ENCODE data around the gene NR1I3.

Gene NR1I3

DNA sequence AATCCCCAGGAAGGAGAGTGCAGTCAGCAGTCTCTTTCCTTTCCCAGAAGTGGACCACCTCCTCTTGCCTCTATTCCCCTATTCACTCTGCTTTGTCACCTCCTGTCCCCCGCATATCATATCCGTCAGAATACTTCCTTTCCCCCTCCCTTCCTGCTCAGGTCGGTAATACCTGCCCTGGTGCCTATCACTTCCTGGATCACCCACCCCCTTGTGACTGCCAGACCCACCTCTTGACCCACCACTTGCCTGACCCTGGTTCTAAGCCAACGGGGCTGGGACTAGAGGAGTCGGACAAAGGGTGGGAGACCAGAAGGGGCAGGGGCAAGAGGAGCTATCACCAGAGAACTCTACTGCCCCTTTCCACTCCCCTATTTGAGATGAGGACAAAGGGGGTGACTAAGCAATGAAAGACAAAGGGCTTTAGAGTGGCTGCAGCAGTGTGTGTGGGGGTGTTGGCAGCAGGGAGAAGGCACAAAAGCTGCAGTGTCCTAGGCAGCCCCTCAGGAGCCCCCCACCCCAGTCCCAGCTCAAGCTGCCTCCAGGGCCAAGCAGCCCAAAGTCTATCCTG is 37.5 kb downstream of the NR1I3 start:
- TF ChIP-seq, protein P1, sequence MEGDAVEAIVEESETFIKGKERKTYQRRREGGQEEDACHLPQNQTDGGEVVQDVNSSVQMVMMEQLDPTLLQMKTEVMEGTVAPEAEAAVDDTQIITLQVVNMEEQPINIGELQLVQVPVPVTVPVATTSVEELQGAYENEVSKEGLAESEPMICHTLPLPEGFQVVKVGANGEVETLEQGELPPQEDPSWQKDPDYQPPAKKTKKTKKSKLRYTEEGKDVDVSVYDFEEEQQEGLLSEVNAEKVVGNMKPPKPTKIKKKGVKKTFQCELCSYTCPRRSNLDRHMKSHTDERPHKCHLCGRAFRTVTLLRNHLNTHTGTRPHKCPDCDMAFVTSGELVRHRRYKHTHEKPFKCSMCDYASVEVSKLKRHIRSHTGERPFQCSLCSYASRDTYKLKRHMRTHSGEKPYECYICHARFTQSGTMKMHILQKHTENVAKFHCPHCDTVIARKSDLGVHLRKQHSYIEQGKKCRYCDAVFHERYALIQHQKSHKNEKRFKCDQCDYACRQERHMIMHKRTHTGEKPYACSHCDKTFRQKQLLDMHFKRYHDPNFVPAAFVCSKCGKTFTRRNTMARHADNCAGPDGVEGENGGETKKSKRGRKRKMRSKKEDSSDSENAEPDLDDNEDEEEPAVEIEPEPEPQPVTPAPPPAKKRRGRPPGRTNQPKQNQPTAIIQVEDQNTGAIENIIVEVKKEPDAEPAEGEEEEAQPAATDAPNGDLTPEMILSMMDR (IDR thresholded peaks at IDR 0.05; ENCODE audit: low read depth, low read length), result no peak
- H3K4me3 ChIP-seq (replicated peaks in 1 of 2; ENCODE audit: low read depth in 2 of 2, low read length in 2 of 2), result no peak overlapping the region
- peak in 1 of 2 donors; percentile 61 for DNase-seq (ENCODE audit: low read depth in 2 of 2)

DNA sequence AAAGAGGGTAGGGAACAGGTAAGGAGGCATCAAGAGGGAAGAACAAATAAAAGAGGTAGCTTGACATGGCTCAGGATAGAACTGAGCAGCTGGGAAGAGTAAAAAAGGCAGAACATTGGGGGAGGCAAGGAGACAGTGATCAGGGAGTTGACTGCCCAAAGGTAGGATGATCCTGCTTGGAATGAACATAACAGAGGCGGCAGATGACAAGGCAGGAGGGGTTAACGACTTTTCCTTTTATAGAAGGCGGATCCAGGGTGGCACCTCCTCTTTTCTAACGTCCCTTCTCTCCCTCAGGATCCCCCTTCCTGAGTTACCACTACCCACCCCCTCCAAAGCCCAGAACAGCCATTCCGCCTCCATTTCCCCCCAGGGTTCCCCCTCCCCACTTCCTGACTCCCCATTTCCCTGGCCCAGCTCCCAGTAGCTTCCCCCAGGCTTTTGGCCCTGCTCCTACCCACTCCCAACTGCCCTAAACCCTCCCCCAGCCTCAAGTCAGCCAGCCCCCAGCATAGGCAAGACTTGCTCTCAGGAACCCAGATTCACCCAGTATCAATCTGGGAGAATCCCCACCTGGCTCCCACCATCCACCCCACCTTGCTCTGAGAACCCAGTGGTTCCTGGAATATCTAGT is 38.4 kb downstream of the NR1I3 start:
- peak overlapping the region in 1 of 2 donors; percentile 22 for H3K4me3 ChIP-seq (replicated peaks in 1 of 2; ENCODE audit: low read depth in 2 of 2, low read length in 2 of 2)

DNA sequence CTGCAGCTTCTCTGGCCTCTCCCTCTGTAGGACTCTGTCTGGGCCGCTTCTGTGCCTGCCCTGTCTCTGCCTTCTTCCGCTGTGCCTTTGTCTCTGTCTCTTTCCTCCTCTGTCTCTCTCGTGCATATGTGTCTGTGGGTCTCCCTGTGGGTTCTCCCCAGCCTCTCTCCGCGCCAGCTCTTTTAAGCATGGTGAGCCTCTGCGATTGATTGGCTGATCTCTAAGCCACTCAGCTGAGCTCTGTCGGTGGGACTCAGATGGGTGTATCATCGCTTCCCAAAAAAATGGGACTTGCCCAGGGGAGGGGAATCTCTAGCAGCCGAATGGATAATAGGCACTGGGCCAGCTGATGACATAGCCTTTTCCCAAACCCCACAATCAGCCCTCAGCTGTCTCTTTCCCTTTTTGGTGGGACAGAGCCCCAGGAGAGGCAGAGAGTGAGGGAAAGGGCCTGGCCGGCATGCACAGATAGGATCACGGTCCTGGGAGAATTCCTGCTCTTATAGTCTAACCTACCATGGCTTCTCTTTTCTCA is 39.0 kb downstream of the NR1I3 start, which contains the start of gene ADAMTS4:
Gene ADAMTS4, minus strand, starts transcription at position 158 of the 535 bp plus-strand sequence. CDS start 427 bp downstream, outside the sequence.
- TF ChIP-seq, protein P1 (IDR thresholded peaks at IDR 0.05; ENCODE audit: low read depth, low read length), result no peak
- H3K4me3 ChIP-seq (replicated peaks in 1 of 2; ENCODE audit: low read depth in 2 of 2, low read length in 2 of 2), result peak within 1 kb of the TSS; percentile 41 to 81
- peak; percentile 91 to 97 for DNase-seq (ENCODE audit: low read depth in 2 of 2)

More for the DNA sequence above, 38.4 kb downstream of the NR1I3 start:
- TF ChIP-seq, protein P1 (IDR thresholded peaks at IDR 0.05; ENCODE audit: low read depth, low read length), result no peak
- DNase-seq (ENCODE audit: low read depth in 2 of 2), result peak in 1 of 2 donors; percentile 39

DNA sequence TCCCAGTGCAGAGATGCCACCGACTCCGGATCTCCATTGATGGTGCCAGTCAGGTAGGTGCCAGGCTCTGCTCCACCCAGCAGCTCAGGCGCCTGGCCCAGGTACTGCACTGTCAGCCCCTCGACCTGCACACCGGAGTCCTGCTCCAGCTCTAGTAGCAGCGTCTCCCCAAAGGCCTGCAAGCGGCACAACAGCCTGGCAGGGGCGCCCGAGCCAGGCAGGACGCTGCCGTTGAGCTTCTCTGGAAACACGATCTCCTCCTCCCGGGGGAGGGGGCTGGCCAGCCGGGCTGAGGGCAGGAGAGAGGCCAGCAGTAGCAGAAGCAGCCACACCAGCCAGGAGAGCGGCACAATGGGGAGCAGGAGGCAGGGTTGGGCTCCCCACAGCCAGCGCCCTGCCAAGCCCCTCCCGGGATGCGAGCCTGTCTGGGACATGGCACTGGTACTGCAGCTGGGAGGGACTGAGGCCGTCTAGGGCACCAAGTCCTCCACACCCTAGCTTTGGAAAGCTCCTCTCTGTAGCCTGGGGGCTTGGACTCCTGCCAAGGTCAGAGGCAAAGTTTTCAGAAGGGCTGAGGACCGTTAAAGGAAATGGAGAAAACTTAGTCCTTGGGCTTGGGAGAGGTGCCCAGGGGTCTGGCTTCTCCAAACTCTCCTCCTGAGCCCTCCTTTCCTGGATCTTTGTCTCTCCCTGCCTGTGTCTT is 39.7 kb downstream of the NR1I3 start:
- TF ChIP-seq, protein P1 (IDR thresholded peaks at IDR 0.05; ENCODE audit: low read depth, low read length), result no peak
- H3K4me3 ChIP-seq (replicated peaks in 1 of 2; ENCODE audit: low read depth in 2 of 2, low read length in 2 of 2), result peak overlapping the region; percentile 41 to 81
- DNase-seq (ENCODE audit: low read depth in 2 of 2), result peak; percentile 5 to 70

DNA sequence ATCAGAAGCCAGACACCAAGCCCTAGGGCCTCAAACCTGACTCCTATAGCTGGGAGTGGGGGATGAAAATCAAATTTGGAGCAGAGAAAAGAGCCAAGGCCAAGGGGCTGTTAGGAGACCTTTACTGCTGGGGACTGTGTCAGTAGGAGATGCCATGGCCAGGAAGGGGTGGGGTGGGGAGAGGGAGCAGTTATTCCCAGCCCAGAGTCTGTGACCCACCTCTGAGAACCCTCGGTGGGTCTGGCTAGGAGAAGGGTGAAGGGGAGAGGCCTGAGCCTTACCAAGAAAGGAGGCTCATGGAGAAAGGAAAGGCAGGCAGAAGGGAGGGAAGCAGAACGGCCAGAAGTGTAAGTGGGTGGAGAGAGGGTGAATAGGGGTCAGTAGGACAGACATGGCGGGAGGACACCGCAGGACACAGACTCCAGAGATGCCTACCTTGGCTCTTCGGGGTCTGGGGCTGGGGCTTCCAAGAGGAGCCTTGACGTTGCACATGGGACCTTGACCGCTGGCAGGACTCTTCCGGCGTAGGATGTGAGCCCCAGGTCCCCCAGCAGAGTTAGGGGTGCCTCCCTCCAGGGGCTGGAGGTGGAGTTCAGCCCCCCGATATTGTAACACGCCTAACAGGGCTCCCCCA is 40.3 kb downstream of the NR1I3 start:
- TF ChIP-seq, protein P1 (IDR thresholded peaks at IDR 0.05; ENCODE audit: low read depth, low read length), result no peak
- peak overlapping the region; percentile 41 to 81 for H3K4me3 ChIP-seq (replicated peaks in 1 of 2; ENCODE audit: low read depth in 2 of 2, low read length in 2 of 2)
- peak in 1 of 2 donors; percentile 12 for DNase-seq (ENCODE audit: low read depth in 2 of 2)

All from cardiac fibroblast (primary cell).